Transverse colon (tissue), 3 donors: ENCODE measurements around the gene PRKG1.

Experiments used
- POLR2A ChIP-seq: fragments of 450-650 bp; IDR thresholded peaks from one replicate; pipeline ENCODE4 v1.6.1; 2016; ENCODE audit warnings: antibody characterized with exemption, mild to moderate bottlenecking, moderate library complexity
- POLR2AphosphoS5 ChIP-seq, 3 donors: sonication (generic); formaldehyde crosslinking; IDR thresholded peaks; one replicate each; pipeline ENCODE4 v1.6.1; 2016; ENCODE audit warnings: antibody characterized with exemption in 3 of 3

DNA sequence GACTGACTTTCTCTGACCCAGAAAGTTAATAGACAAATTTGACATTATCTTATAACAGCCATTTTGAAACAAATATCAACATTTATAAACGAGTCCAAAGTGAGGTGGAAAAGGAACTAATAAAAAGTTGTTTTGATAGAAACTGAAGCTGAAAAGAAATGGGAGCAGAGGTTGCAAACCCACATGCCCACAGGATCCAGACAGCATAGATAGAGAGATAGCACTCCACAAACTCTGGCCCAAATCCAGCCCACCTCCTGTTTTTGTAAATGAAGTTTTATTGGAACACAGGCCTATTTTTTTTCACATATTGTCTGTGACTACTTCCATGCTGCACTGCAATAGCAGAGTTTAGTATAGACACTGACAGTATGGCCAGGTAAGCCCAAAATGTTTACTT, 171.9 kb downstream of the PRKG1 start:
- no peak for TF ChIP-seq POLR2AphosphoS5 (IDR thresholded peaks at IDR 0.05)
- TF ChIP-seq POLR2A, result no peak
